HG03045 (cell line): ENCODE results near the gene PCDHA10.

Source experiments
- ATAC-seq: cut with Tn5 transposase; IDR thresholded peaks from one replicate; pipeline ENCODE4 v1.9.1; 2021; ENCODE audit warnings: mild to moderate bottlenecking, moderate library complexity; ENCODE audit not compliant: unreplicated experiment

PCDHA10 gene

DNA sequence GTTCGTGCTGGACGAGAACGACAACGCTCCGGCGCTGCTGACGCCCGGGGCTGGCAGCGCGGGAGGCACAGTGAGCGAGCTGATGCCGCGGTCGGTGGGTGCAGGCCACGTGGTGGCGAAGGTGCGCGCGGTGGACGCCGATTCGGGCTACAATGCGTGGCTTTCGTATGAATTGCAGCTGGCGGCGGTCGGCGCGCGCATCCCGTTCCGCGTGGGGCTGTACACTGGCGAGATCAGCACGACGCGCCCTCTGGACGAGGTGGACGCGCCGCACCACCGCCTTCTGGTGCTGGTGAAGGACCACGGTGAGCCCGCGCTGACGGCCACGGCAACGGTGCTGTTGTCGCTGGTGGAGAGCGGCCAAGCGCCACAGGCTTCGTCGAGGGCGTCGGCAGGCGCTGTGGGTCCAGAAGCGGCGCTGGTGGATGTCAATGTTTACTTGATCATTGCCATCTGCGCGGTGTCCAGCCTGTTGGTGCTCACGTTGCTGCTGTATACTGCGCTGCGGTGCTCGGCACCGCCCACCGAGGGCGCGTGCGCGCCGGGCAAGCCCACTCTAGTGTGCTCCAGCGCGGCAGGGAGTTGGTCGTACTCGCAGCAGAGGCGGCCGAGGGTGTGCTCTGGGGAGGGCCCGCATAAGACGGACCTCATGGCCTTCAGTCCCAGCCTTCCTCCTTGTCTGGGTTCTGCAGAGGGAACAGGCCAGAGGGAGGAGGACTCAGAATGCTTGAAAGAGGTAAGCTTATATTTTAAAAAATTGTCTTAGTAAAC, 28.4 kb downstream of the PCDHA10 start:
- no peak for ATAC-seq

DNA sequence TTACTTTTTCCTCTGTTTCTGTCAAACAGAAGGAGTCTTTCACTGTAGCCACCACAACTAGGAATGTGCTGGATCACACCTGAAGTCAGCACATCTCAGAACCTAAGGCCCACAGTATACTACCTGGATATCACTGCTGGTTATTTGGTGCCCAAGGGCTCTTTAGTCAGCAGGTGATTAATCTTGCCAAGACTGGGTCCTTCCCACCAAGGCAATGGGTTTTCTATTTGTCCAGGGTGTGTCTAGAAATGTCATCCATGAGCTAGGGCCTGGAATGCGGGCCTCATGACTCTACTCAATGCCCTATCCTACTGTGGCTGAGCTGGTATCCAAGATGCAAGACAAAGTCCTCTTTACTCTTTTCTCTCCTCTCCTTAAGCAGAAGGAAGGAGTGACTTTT, 60.6 kb downstream of the PCDHA10 start:
- ATAC-seq: no peak
